Dedifferentiated amniotic fluid mesenchymal stem cell (primary cell): ENCODE measurements around the gene SF1.

ENCODE experiments used
- DNase-seq: peaks from one replicate; pipeline ENCODE4 v3.0.0-alpha.2; 2016; ENCODE audit errors: extremely low spot score

SF1 gene

GRCh38 chr11:64745189-64745520 lies 33.2 kb downstream of the SF1 start:
- no peak for DNase-seq

- DNase-seq: no peak
Measured at GRCh38 chr11:64744544-64745188, 33.7 kb downstream of the SF1 start.

GRCh38 chr11:64743591-64744543 lies 34.5 kb downstream of the SF1 start, which contains the start of gene RASGRP2:
TSS of gene RASGRP2 (minus strand) at chr11:64744142. CDS start at chr11:64742866, 1,276 bp downstream.
- no peak for DNase-seq

GRCh38 chr11:64742889-64743590 lies 35.3 kb downstream of the SF1 start:
- DNase-seq: no peak

DNA sequence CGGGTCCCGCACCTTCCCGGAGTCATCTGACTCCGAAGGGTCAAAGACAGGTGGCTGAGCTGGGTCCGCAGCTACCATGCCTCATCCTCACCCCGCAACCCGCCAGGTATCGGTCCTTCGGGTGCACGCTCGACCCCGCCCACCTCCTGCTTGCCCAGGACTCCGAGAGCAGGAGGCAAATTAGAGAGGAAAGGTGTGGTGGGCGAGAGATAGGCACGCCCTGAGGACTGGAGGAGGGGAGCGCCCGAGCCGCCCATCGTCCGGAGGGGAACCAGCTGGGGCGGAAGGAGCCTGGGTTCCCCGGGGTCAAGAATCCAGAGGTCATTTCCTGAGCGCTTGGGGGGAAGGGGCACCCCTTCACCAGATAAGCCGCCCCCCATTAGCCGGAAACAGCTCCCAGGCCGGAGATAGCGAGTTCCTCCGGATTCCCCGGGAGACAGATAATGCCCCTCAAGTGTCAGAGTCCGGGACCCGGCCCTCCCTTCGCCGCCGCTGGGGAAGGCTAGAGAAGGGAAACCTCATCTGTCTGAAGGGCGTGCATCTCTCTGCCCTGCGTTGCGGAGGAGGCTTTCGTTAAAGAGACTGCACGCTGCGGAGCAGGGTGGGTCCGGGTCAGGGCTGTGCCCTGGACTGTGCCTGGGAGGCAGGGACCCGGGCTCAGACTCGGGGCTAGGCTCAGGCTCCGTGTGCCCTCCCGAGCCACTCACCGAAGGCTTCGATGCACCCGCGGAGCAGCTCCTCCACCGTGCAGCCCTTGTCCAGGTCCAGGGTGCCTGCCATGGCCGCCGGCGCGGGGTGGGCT lies 36.1 kb downstream of the SF1 start:
- DNase-seq: no peak

DNA sequence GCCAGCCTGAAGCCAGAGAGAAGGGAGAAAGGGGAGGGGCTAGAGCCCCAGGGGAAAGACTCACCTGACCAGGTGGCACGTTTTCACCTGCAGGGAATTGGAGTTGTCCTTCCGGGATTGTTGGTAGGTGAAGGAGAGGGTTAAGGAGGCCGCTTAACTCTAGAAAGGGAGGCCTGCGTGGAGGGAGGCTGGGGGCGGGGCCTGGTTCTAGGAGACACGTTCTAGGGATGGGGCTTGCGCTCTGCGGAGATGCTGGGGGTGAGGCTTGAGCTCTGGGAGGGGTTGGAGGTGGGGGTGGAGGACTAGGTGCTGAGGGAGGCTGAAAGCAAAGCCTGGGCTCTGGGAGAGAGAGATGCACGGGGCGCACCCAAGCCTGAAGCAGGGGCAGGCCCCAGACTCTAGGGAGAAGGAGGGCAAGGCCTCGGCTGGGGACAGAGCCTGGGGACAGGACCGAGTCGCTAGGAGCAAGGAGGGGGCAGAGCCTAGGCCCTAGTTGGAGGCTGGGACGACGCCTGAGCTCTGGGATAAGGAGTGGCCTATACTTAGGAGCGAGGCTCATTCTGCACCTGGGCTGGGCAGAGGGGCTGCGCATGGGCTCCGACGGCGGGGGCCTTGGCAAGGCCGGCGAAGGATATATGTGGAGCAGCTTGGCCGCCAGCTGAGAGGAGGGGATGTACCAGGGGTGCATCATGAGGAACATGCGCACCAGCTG lies 36.8 kb downstream of the SF1 start:
- no peak for DNase-seq

DNA sequence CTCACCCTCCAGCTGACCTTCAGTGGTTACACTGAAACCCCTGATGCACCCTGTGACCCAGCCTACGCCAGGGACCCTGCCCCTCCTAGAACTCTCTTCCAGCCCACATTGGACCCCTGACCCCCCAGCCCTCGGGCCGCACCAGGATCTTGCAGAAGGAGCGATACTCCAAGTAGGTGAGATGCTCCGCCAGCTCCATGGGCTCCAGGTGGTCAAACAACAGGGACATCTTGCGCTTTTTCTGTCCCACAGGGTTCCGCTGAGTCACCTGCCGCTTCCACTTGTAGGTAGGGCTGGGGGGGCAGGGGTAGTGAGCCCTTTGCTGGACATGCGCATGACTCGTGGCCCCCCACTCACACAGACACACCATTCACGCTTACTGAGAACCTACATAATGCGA lies 38.5 kb downstream of the SF1 start:
- DNase-seq: no peak

DNA sequence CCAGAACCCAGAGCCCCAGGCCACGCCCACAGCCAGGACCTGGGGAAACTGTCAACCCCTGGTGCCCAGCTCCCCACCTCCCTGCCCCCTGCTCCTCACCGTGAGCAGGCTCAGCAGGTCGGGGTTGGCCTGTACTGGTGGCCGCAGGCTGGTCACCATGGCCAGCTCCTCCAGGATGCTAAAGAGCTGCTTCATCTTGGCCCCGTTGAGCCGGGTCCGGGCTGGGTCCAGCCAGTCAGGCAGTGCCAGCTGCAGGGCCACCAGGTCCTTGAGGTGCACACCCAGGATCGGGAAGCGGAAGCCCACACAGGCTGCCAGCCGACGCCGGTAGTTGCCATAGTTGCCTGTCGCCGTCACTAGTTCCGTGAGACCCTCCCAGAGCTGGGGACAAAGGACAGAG lies 41.7 kb downstream of the SF1 start:
- DNase-seq: no peak

DNA sequence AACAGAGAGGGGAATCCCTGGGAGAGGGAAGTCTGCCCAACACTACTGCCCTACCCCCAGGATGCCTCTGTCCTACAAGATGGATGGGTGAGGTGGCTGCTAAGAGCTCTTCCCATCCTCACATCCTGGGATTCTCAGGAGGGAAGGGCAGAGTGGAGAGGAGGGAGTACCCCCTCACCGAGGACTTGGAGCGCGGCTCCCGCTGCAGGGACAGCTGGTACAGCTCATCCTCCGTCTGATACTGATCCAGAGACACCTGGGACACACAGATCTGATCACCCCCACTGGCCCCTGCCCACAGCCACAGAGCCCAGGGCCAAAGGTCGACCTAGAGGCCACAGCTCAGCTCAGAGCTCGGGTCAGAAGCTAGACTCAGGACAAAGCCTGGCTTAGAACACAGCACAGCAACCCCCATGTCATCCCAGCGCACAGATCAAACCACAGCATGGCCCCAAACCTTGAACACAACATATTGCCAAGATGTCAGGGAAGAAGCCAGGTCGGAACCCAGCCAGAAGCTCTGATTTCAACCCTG lies 42.5 kb downstream of the SF1 start:
- no peak for DNase-seq

DNA sequence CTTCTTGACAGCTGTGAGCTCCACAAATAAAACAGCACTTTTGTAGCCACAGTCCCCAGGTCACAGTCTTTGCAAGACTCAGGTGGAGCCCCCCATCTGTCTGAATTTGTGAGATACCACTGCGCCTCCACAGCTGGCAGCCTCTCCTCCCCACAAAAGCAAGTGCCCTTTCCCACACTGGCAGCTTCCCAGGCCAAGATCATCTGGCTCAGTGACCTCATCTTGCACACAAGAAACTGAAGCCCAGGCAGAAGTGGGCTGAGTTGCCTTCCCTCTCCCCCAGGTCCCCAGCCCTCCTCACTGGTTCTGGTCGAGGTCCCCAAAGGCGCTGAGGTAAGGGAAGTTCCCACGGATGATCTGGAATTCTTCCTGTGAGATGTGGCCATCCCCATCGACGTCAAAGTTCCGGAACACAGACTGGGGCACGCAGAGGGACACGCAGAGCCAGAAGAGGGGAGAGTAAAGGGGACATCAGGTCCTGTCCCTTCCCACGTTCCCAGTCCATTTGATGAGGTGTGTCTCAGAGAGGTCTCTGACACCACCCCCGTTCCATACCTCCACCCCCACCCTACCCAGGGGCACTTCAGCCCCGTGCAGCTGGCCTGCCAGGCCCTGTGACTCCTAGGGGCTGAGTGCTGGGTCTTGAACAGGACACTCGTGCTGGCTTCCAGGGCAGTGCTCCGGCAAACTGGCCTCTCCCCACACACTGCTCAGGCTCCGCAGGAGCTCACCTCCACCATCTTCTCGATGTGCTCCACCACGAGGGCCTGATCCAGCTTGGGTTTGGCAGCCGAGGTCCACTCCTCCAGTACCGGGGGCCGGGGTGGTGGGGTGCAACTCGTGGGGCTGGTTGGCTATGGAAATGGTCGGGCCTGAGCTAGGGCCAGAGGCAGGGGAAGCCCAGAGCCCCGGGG lies 43.3 kb downstream of the SF1 start:
- no peak for DNase-seq

GRCh38 chr11:64731601-64732000 lies 46.7 kb downstream of the SF1 start:
- DNase-seq: no peak

- DNase-seq: no peak
Measured at GRCh38 chr11:64729851-64730382, 48.4 kb downstream of the SF1 start.

DNA sequence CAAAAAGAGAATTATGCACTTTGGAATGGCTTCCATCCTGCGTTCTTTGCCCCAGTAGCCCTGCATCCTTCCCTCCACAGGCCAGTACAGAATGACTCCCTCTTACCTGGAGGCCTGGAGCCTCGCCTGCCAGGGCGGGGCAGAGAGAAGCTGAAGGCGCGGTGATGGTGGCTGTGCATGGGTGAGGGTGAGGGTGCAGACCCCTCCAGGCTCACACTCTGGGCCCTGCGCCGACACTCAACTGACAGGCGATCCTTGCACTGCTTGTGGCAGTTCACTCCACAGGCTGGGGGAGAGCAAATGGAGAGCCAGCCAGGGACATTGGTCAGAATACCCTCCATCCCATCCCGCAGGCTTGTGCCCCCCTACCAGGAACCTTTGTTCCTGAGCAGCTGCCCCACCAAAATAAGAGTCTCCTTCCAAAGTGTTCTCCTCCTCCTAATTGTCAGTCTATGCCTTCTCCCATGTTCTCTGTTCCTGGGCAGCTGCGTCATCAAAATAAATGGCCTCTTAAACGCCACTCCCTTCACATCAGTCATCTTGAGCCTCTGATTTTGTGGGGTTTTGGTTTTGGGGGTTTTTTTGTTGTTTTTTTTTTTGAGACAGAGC lies 49.5 kb downstream of the SF1 start:
- no peak for DNase-seq

DNA sequence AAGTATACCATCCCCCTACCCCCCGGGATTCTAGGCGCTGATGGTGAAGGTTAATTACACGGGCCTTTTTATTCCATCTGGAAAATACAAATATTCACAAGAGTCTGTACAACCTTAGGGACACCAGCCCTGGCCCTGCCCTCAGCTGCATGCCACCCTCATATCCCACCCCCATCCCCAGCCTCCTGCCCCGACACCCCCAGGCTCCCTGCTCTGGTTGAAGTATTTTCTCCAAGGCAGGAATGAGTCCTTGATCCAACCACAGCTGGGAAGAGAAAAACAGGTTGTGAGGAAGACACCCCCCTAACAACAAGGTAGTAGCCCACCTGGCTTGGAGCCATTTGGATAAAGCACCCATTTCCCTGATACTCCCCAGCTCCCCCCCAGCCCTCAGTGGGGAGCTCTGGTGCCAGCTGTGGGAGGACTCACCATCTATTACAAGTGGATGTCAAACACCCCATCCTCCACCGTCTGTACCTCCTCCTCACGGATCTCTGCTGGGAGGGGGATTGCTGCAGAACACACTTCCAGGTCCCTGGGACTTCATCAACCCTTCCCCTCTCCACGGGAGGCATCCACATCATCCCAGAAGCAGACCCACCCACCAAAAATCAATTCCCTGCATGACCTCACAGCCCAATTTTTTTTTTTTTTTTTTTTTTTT lies 51.3 kb downstream of the SF1 start:
- no peak for DNase-seq

DNA sequence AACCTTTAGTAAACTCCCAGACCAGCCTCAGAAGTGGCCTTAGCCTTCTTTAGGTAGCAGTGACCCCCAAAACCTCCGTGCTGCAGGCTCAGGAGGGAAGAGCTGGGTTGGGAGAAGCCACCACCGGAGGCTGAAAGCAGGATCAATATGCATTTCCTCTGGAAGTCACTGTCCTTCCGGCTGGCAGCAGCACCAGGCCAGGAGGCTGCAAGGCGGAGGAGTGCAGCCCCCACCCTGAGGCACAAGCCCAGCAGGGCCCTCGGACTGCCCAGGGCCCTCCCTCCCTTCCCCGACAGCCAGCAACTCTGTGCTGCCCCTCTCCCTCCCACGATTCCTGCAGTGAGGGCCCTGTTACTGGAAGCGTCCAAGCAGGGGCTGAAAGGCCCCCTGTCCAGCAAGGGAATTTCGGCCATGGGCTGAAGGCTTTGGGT lies 52.1 kb downstream of the SF1 start:
- DNase-seq: no peak

DNA sequence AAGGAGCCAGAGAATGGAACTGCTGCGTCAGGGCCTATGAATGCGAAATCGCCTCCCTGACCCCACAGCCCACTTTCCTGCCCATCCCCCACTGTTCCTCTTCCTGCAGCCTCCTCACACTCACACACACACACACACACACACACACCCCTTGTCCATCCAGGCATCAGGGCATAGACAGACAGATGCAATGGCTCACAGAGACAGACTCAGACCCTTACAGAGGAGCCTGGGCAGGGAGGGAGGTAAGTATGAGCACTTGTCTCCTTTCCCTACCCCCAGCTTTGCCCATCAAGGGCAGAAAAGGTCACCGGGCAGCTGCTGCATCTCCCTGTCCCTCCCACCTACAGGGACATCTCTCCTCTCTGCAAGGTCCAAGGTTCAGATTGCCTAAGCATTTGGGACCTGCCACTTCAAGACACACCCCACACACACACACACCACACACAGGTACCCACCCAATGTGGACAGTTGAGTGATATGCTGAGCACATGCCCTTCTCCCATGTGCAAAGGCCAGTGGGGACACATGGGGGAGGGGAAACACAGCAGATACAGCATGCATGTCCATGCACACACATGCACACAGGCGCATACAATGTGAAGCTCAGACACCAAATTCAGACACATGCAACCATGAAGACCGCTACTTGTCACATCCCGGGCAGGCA lies 53.3 kb downstream of the SF1 start:
- no peak for DNase-seq

DNA sequence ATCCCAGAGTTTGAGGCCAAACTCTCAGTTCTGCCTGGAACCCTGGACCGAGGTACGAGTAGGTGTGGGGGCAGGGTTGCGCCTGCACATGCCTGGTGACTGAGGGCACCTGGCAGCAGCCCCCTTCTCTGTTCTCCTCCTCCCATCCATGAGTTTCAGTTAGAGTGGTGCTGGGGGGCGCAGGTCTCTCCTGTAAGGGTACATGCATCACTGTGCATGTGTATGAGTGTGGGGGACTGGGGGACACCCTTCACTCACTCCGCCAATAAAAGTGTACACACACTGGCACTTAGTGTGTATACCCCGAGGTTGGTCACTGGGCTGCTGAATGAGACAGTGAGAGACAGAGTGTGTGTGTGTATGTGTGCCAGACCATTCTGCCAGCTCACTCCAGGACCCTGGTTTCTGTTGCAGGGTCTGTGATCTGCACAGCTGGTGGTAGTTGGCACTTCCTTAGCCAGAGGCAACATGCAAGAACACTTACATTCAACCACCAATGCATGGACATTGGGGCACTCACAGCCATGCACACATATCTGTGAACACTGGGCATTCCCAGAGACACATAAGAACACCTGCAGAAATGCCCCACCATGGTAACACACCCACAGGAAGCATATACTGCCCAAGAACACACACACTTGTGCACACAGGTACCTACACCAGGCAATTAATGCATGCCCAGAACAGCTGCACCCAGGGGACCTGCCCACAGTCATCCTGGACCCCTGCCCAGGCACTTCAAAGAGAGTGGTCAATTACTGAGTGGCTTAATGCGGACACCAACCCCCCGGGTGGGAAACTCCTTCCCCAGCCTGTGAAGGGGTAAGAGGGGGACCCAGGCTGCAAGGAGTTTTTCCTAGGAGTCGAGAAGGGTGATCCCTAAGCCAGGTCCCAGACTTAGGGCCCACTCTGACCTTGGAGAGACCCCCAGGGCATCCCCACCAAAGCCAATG lies 54.2 kb downstream of the SF1 start:
- no peak for DNase-seq
